ENCODE results near the gene SLC38A3.

DNA sequence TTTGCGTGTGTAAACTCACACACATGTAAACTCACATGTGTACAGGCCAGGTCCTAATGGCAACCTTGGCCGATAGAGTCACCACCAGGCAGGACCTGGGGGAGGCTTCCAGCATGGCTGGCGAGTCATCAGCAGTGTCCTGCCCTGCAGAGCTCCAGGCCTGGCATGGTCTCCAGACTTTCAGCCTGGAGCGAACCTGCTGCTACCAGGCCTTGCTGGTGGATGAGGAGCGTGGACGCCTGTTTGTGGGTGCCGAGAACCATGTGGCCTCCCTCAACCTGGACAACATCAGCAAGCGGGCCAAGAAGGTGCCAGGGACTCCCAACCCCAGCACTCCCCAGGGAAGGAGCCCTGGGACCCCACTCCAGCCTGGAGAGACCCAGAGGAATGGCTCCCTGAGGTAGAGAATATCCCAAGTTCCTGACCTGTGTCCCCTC is 64.9 kb downstream of the SLC38A3 start:
- TF ChIP-seq, protein P1, sequence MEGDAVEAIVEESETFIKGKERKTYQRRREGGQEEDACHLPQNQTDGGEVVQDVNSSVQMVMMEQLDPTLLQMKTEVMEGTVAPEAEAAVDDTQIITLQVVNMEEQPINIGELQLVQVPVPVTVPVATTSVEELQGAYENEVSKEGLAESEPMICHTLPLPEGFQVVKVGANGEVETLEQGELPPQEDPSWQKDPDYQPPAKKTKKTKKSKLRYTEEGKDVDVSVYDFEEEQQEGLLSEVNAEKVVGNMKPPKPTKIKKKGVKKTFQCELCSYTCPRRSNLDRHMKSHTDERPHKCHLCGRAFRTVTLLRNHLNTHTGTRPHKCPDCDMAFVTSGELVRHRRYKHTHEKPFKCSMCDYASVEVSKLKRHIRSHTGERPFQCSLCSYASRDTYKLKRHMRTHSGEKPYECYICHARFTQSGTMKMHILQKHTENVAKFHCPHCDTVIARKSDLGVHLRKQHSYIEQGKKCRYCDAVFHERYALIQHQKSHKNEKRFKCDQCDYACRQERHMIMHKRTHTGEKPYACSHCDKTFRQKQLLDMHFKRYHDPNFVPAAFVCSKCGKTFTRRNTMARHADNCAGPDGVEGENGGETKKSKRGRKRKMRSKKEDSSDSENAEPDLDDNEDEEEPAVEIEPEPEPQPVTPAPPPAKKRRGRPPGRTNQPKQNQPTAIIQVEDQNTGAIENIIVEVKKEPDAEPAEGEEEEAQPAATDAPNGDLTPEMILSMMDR (IDR thresholded peaks at IDR 0.05): no peak
- no peak for TF ChIP-seq POLR2A (IDR thresholded peaks at IDR 0.05)

All from esophagus squamous epithelium (tissue), 4 donors.